IMR-90 (cell line): Measurements from ENCODE around the gene HDDC2.

ENCODE experiments used
- CEBPB ChIP-seq: IDR thresholded peaks from 2 replicates; pipeline ENCODE4 v1.6.1; 2012; ENCODE audit warnings: low read depth, low read length, improper control_type of control experiment
- CHD1 ChIP-seq: IDR thresholded peaks from 2 replicates; pipeline ENCODE4 v1.6.1; 2012; ENCODE audit warnings: low read depth, low read length, improper control_type of control experiment
- CTCF ChIP-seq: conservative IDR thresholded peaks from 2 replicates; pipeline ENCODE4 v1.5.1; 2012; ENCODE audit warnings: mild to moderate bottlenecking, low read depth, low read length, improper control_type of control experiment
- ELK1 ChIP-seq: fragments of 150-350 bp; IDR thresholded peaks from 2 replicates; pipeline ENCODE4 v1.6.1; 2016; ENCODE audit warnings: low read depth, mild to moderate bottlenecking, low read length, moderate library complexity, borderline replicate concordance
- FOS ChIP-seq: fragments of 150-350 bp; IDR thresholded peaks from 2 replicates; pipeline ENCODE4 v1.6.1; 2016; ENCODE audit warnings: low read depth, low read length
- MAFK ChIP-seq: IDR thresholded peaks from 2 replicates; pipeline ENCODE4 v1.6.1; 2012; ENCODE audit warnings: low read depth, low read length, improper control_type of control experiment
- MXI1 ChIP-seq: IDR thresholded peaks from 2 replicates; pipeline ENCODE4 v1.6.1; 2012; ENCODE audit warnings: low read depth, mild to moderate bottlenecking, low read length, moderate library complexity, borderline replicate concordance
- NFE2L2 ChIP-seq: fragments of 150-350 bp; IDR thresholded peaks from 2 replicates; pipeline ENCODE4 v1.6.1; 2016; ENCODE audit warnings: low read depth, mild to moderate bottlenecking, low read length
- POLR2A ChIP-seq: IDR thresholded peaks from 2 replicates; pipeline ENCODE4 v1.6.1; 2012; ENCODE audit warnings: mild to moderate bottlenecking, low read depth, low read length
- RAD21 ChIP-seq: IDR thresholded peaks from 2 replicates; pipeline ENCODE4 v1.6.1; 2012; ENCODE audit warnings: low read length, improper control_type of control experiment
- RFX5 ChIP-seq: IDR thresholded peaks from 2 replicates; pipeline ENCODE4 v1.8.0; 2012; ENCODE audit warnings: low read depth, mild to moderate bottlenecking, low read length, moderate library complexity
- SMC3 ChIP-seq: fragments of 150-350 bp; IDR thresholded peaks from 2 replicates; pipeline ENCODE4 v1.6.1; 2016; ENCODE audit warnings: low read depth, mild to moderate bottlenecking, antibody characterized with exemption, low read length, moderate library complexity
- USF2 ChIP-seq: fragments of 150-350 bp; IDR thresholded peaks from 2 replicates; pipeline ENCODE4 v1.6.1; 2017; ENCODE audit warnings: mild to moderate bottlenecking, antibody characterized with exemption, low read length, low read depth

- TF ChIP-seq CTCF (no peak), CEBPB (no peak), POLR2A (no peak), MAFK (no peak), CHD1 (no peak), RAD21 (no peak), NFE2L2 (no peak), MXI1 (no peak), FOS (no peak), USF2 (no peak), RFX5 (no peak), SMC3 (no peak), ELK1 (no peak)
Observed at GRCh38 chr6:125323376-125323775, 21.6 kb upstream of the HDDC2 start.
